NB4 (cell line): Measurements from ENCODE around the gene OOSP2.

Experiments used
- MYC ChIP-seq: IDR thresholded peaks from 2 replicates; pipeline ENCODE4 v1.6.1; 2011; ENCODE audit warnings: low read depth, low read length
- TF ChIP-seq, protein P1 (sequence below): IDR thresholded peaks from one replicate; pipeline ENCODE4 v1.5.1; 2012; ENCODE audit warnings: low read depth, low read length

- TF ChIP-seq MYC: no peak
- TF ChIP-seq, protein P1, sequence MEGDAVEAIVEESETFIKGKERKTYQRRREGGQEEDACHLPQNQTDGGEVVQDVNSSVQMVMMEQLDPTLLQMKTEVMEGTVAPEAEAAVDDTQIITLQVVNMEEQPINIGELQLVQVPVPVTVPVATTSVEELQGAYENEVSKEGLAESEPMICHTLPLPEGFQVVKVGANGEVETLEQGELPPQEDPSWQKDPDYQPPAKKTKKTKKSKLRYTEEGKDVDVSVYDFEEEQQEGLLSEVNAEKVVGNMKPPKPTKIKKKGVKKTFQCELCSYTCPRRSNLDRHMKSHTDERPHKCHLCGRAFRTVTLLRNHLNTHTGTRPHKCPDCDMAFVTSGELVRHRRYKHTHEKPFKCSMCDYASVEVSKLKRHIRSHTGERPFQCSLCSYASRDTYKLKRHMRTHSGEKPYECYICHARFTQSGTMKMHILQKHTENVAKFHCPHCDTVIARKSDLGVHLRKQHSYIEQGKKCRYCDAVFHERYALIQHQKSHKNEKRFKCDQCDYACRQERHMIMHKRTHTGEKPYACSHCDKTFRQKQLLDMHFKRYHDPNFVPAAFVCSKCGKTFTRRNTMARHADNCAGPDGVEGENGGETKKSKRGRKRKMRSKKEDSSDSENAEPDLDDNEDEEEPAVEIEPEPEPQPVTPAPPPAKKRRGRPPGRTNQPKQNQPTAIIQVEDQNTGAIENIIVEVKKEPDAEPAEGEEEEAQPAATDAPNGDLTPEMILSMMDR: no peak
Measured at GRCh38 chr11:60064111-60064510, 23.9 kb downstream of the OOSP2 start.
